DOHH2 (cell line): Measurements from ENCODE around the gene CAMTA1.

Source experiments
- H3F3A ChIP-seq: fragments of 200-600 bp; sonication (generic), shearing (Covaris generic); 2 replicates; pipeline ENCODE4 v1.6.0; 2016; ENCODE audit warnings: antibody characterized with exemption, mild to moderate bottlenecking; ENCODE audit not compliant: control insufficient read depth, insufficient read depth
- H3K27ac ChIP-seq: fragments of 200-600 bp; sonication (generic); 2 replicates; pipeline ENCODE4 v1.5.1; 2014; ENCODE audit warnings: low read depth, mild to moderate bottlenecking, low read length, moderate library complexity
- H3K27me3 ChIP-seq: fragments of 200-600 bp; sonication (generic); 2 replicates; pipeline ENCODE4 v1.6.1; 2014; ENCODE audit warnings: mild to moderate bottlenecking, low read length, mixed read lengths; ENCODE audit not compliant: control insufficient read depth
- H3K36me3 ChIP-seq: fragments of 200-600 bp; sonication (generic); 2 replicates; pipeline ENCODE4 v1.6.1; 2014; ENCODE audit warnings: mild to moderate bottlenecking, low read length, moderate library complexity, mixed read lengths; ENCODE audit not compliant: control insufficient read depth
- H3K4me1 ChIP-seq: fragments of 200-600 bp; sonication (generic); 2 replicates; pipeline ENCODE4 v1.6.1; 2014; ENCODE audit warnings: mild to moderate bottlenecking, low read length, mixed read lengths; ENCODE audit not compliant: control insufficient read depth
- H3K4me2 ChIP-seq: fragments of 200-600 bp; sonication (generic); 2 replicates; pipeline ENCODE4 v1.6.0; 2014; ENCODE audit warnings: mild to moderate bottlenecking, low read length, moderate library complexity
- H3K4me3 ChIP-seq: fragments of 200-600 bp; sonication (generic); 2 replicates; pipeline ENCODE4 v1.5.1; 2014; ENCODE audit warnings: mild to moderate bottlenecking, low read length, mixed read lengths
- H3K79me2 ChIP-seq: fragments of 200-600 bp; sonication (generic); 2 replicates; pipeline ENCODE4 v1.6.1; 2014; ENCODE audit warnings: mild to moderate bottlenecking, low read length, mixed read lengths; ENCODE audit not compliant: control insufficient read depth
- H3K9me2 ChIP-seq: fragments of 200-600 bp; sonication (generic); replicated peaks from 2 replicates; pipeline ENCODE4 v1.6.1; 2014; ENCODE audit warnings: mild to moderate bottlenecking, low read length, mixed read lengths; ENCODE audit not compliant: control insufficient read depth
- H3K9me3 ChIP-seq: fragments of 200-600 bp; sonication (generic); 2 replicates; pipeline ENCODE4 v1.6.1; 2014; ENCODE audit warnings: antibody characterized with exemption, low read length, mixed read lengths; ENCODE audit not compliant: control insufficient read depth, insufficient read depth
- H4K20me1 ChIP-seq: fragments of 200-600 bp; sonication (generic); 2 replicates; pipeline ENCODE4 v1.6.0; 2014; ENCODE audit warnings: low read depth, mild to moderate bottlenecking, antibody characterized with exemption, low read length, moderate library complexity; ENCODE audit not compliant: control insufficient read depth, insufficient read depth
- CTCF ChIP-seq: fragments of 200-600 bp; sonication (generic); IDR thresholded peaks from one replicate; pipeline ENCODE4 v1.5.1; 2014; ENCODE audit warnings: antibody characterized with exemption, mild to moderate bottlenecking, low read depth, low read length; ENCODE audit not compliant: poor library complexity, severe bottlenecking
- EZH2phosphoT487 ChIP-seq: fragments of 200-600 bp; sonication (generic); IDR thresholded peaks from 2 replicates; pipeline ENCODE4 v1.6.1; 2017; ENCODE audit warnings: borderline replicate concordance, mild to moderate bottlenecking, antibody characterized with exemption, low read length, moderate library complexity, mixed read lengths

The CAMTA1 gene

GRCh38 chr1:7093297-7093696, 308.0 kb downstream of the CAMTA1 start:
- no peaks in the 10 kb centered on the region for H3K4me1 ChIP-seq
- H3K4me2 ChIP-seq: no peak overlapping the region
- H4K20me1 ChIP-seq: no peaks in the 10 kb centered on the region; the same call in 1 of the 2 replicates
- no peak overlapping the region for H3K27ac ChIP-seq
- H3K79me2 ChIP-seq: no peaks in the 10 kb centered on the region
- no peaks in the 10 kb centered on the region for H3K36me3 ChIP-seq
- no peaks in the 10 kb centered on the region for H3F3A ChIP-seq
- TF ChIP-seq EZH2phosphoT487 (no peak), CTCF (no peak)
- no peaks in the 10 kb centered on the region for H3K9me3 ChIP-seq
- H3K4me3 ChIP-seq: no peak overlapping the region
- no peaks in the 10 kb centered on the region for H3K9me2 ChIP-seq
- no peaks in the 10 kb centered on the region for H3K27me3 ChIP-seq

GRCh38 chr1:7094086-7094485, 308.8 kb downstream of the CAMTA1 start:
- Histone ChIP-seq H3K9me3 (no peaks in the 10 kb centered on the region), H3F3A (no peaks in the 10 kb centered on the region), H4K20me1 (no peaks in the 10 kb centered on the region; the same call in 1 of the 2 replicates), H3K36me3 (no peaks in the 10 kb centered on the region), H3K4me3 (no peak overlapping the region), H3K4me1 (no peaks in the 10 kb centered on the region), H3K9me2 (no peaks in the 10 kb centered on the region), H3K27ac (no peak overlapping the region), H3K27me3 (no peaks in the 10 kb centered on the region), H3K79me2 (no peaks in the 10 kb centered on the region), H3K4me2 (no peak overlapping the region)
- no peak for TF ChIP-seq EZH2phosphoT487
- TF ChIP-seq CTCF: no peak

- Histone ChIP-seq H3K9me3 (no peaks in the 10 kb centered on the region), H4K20me1 (no peaks in the 10 kb centered on the region; the same call in 1 of the 2 replicates), H3K4me1 (no peaks in the 10 kb centered on the region), H3K9me2 (no peaks in the 10 kb centered on the region), H3K4me2 (no peak overlapping the region), H3K79me2 (no peaks in the 10 kb centered on the region), H3K27ac (no peak overlapping the region), H3K27me3 (no peaks in the 10 kb centered on the region), H3K36me3 (no peaks in the 10 kb centered on the region), H3F3A (no peaks in the 10 kb centered on the region), H3K4me3 (no peak overlapping the region)
- TF ChIP-seq CTCF: no peak
- no peak for TF ChIP-seq EZH2phosphoT487
Observed at GRCh38 chr1:7094509-7094908, 309.3 kb downstream of the CAMTA1 start.
